Measurements from ENCODE around the gene TUBA8.
"Not testable (repeated sequence)": the region's sequence is repeated elsewhere in the genome, so short reads cannot be mapped to it uniquely, and the experiment has no call there.

The TUBA8 gene

GRCh38 chr22:18077639-18078328, 32.8 kb upstream of the TUBA8 start, which contains the start of gene PEX26:
Gene PEX26 (plus strand): TSS chr22:18077990. CDS start chr22:18078377, 387 bp downstream.
- DNase-seq: peak; percentile 95

- peak; percentile 44 for DNase-seq
Observed at GRCh38 chr22:18078329-18079041, 32.1 kb upstream of the TUBA8 start.

- no peak for DNase-seq
Observed at GRCh38 chr22:18079706-18080233, 30.8 kb upstream of the TUBA8 start.

- DNase-seq: no peak
Observed at GRCh38 chr22:18081416-18081815, 29.2 kb upstream of the TUBA8 start.

- no peak for DNase-seq
Observed at GRCh38 chr22:18082467-18082866, 28.1 kb upstream of the TUBA8 start.

GRCh38 chr22:18083406-18083805, 27.2 kb upstream of the TUBA8 start:
- no peak for DNase-seq

GRCh38 chr22:18085188-18085587, 25.4 kb upstream of the TUBA8 start:
- DNase-seq: no peak

- no peak for DNase-seq
Observed at GRCh38 chr22:18087350-18087855, 23.2 kb upstream of the TUBA8 start.

GRCh38 chr22:18088825-18089568, 21.6 kb upstream of the TUBA8 start:
- no peak for DNase-seq

GRCh38 chr22:18090286-18090685, 20.3 kb upstream of the TUBA8 start:
- no peak for DNase-seq

- no peak for DNase-seq
Observed at GRCh38 chr22:18091478-18091877, 19.1 kb upstream of the TUBA8 start.

- DNase-seq: no peak
Observed at GRCh38 chr22:18091916-18092526, 18.6 kb upstream of the TUBA8 start.

- no peak for DNase-seq
Observed at GRCh38 chr22:18093661-18094060, 16.9 kb upstream of the TUBA8 start.

GRCh38 chr22:18095101-18095805, 15.4 kb upstream of the TUBA8 start:
- no peak for DNase-seq

- no peak for DNase-seq
Observed at GRCh38 chr22:18096823-18097222, 13.8 kb upstream of the TUBA8 start.

- no peak for DNase-seq
Observed at GRCh38 chr22:18100781-18101180, 9.8 kb upstream of the TUBA8 start.

GRCh38 chr22:18101536-18101935, 9.1 kb upstream of the TUBA8 start:
- DNase-seq: no peak

- no peak for DNase-seq
Observed at GRCh38 chr22:18103527-18104269, 6.9 kb upstream of the TUBA8 start.

- DNase-seq: no peak
Observed at GRCh38 chr22:18104566-18104965, 6.0 kb upstream of the TUBA8 start.

- not testable (repeated sequence) for DNase-seq
Observed at GRCh38 chr22:18105981-18106380, 4.6 kb upstream of the TUBA8 start.

Data from activated naive CD4-positive, alpha-beta T cell treated with anti-CD3 and anti-CD28 coated beads, Interleukin-2, amount 50 U/mL, for 16 hours (primary cell).